Ectodermal cell (in vitro differentiated cells): ENCODE results near the gene RAPGEF1.
"Not testable (repeated sequence)": the region's sequence is repeated elsewhere in the genome, so short reads cannot be mapped to it uniquely, and the experiment has no call there.

Experiments
- H3K27ac ChIP-seq: 2 replicates; pipeline ENCODE4 v1.7.0; 2013; ENCODE audit warnings: mild to moderate bottlenecking, low read depth, low read length; ENCODE audit not compliant: insufficient read depth, poor library complexity, severe bottlenecking
- H3K27me3 ChIP-seq: 2 replicates; pipeline ENCODE4 v1.7.0; 2013; ENCODE audit warnings: mild to moderate bottlenecking, low read length; ENCODE audit not compliant: insufficient read depth, control insufficient read depth, poor library complexity, severe bottlenecking
- H3K36me3 ChIP-seq: one replicate; pipeline ENCODE4 v1.7.0; 2013; ENCODE audit warnings: low read length; ENCODE audit not compliant: control insufficient read depth, insufficient read depth
- H3K4me1 ChIP-seq: one replicate; pipeline ENCODE4 v1.7.0; 2013; ENCODE audit warnings: low read length; ENCODE audit not compliant: control insufficient read depth, insufficient read depth
- H3K4me3 ChIP-seq: 2 replicates; pipeline ENCODE4 v1.7.0; 2013; ENCODE audit warnings: low read depth, low read length, control low read depth; ENCODE audit not compliant: insufficient read depth
- H3K9me3 ChIP-seq: 2 replicates; pipeline ENCODE4 v1.7.0; 2013; ENCODE audit warnings: mild to moderate bottlenecking, low read length, moderate library complexity; ENCODE audit not compliant: control insufficient read depth
- WGBS, 2 experiments: methylation state at CpG; one replicate each; pipeline ENCODE4 v1.1.7; 2013; ENCODE audit warnings: missing lambda C conversion rate in 2 of 2; 5-methylcytosine and 5-hydroxymethylcytosine counted together

The RAPGEF1 gene

GRCh38 chr9:131692612-131693562 lies 47.0 kb downstream of the RAPGEF1 start:
- WGBS, 2 experiments: 94 to 97% methylated on average over 7 of the region's 7 CpGs
- Histone ChIP-seq H3K4me3 (no peak overlapping the region), H3K9me3 (no peaks in the 10 kb centered on the region), H3K27ac (no peak overlapping the region), H3K4me1 (peaks cover 40% of the 10 kb centered on the region), H3K36me3 (no peaks in the 10 kb centered on the region), H3K27me3 (no peaks in the 10 kb centered on the region)

- H3K27me3 ChIP-seq: no peaks in the 10 kb centered on the region
- H3K36me3 ChIP-seq: no peaks in the 10 kb centered on the region
- no peaks in the 10 kb centered on the region for H3K9me3 ChIP-seq
- H3K27ac ChIP-seq: no peak overlapping the region
- no peak overlapping the region for H3K4me3 ChIP-seq
- peaks cover 33% of the 10 kb centered on the region for H3K4me1 ChIP-seq
- 93 to 97% methylated on average over 6 to 7 of the region's 7 CpGs for WGBS, 2 experiments
These were observed 47.8 kb downstream of the RAPGEF1 start for GRCh38 chr9:131691969-131692611.

- 94 to 95% methylated on average over 2 to 3 of the region's 3 CpGs for WGBS, 2 experiments
- H3K27me3 ChIP-seq: no peaks in the 10 kb centered on the region
These were observed 48.8 kb downstream of the RAPGEF1 start for GRCh38 chr9:131690941-131691573.

GRCh38 chr9:131690462-131690861 lies 49.4 kb downstream of the RAPGEF1 start:
- Histone ChIP-seq H3K4me1 (peaks cover 19% of the 10 kb centered on the region), H3K27ac (no peak overlapping the region), H3K27me3 (no peaks in the 10 kb centered on the region), H3K9me3 (no peaks in the 10 kb centered on the region), H3K4me3 (no peak overlapping the region), H3K36me3 (no peaks in the 10 kb centered on the region)
- 71 to 80% methylated on average over 3 of the region's 3 CpGs for WGBS, 2 experiments

More at GRCh38 chr9:131690941-131691573, 48.8 kb downstream of the RAPGEF1 start:
- H3K27ac ChIP-seq: no peak overlapping the region
- no peaks in the 10 kb centered on the region for H3K9me3 ChIP-seq
- no peak overlapping the region for H3K4me3 ChIP-seq
- no peaks in the 10 kb centered on the region for H3K36me3 ChIP-seq
- peaks cover 24% of the 10 kb centered on the region for H3K4me1 ChIP-seq

GRCh38 chr9:131688377-131688776 lies 51.5 kb downstream of the RAPGEF1 start:
- no peaks in the 10 kb centered on the region for H3K4me1 ChIP-seq
- H3K36me3 ChIP-seq: no peaks in the 10 kb centered on the region
- 81 to 89% methylated on average over 3 of the region's 3 CpGs for WGBS, 2 experiments
- no peak overlapping the region for H3K4me3 ChIP-seq
- no peak overlapping the region for H3K27ac ChIP-seq
- no peaks in the 10 kb centered on the region for H3K27me3 ChIP-seq
- H3K9me3 ChIP-seq: no peaks in the 10 kb centered on the region

GRCh38 chr9:131685753-131686706 lies 53.8 kb downstream of the RAPGEF1 start:
- no peaks in the 10 kb centered on the region for H3K9me3 ChIP-seq
- H3K27me3 ChIP-seq: no peaks in the 10 kb centered on the region
- peaks cover 8% of the 10 kb centered on the region for H3K4me1 ChIP-seq
- no peak overlapping the region for H3K27ac ChIP-seq
- H3K36me3 ChIP-seq: no peaks in the 10 kb centered on the region
- WGBS, 2 experiments: 96% methylated on average over 15 of the region's 15 CpGs
- H3K4me3 ChIP-seq: no peak overlapping the region

GRCh38 chr9:131683094-131683493 lies 56.8 kb downstream of the RAPGEF1 start:
- not testable (repeated sequence) for H3K36me3 ChIP-seq, H3K4me3 ChIP-seq, H3K27ac ChIP-seq, H3K27me3 ChIP-seq, H3K9me3 ChIP-seq
- 93 to 100% methylated on average over 3 to 4 of the region's 4 CpGs for WGBS, 2 experiments
- H3K4me1 ChIP-seq: peaks cover 21% of the 10 kb centered on the region

GRCh38 chr9:131682261-131682660 lies 57.6 kb downstream of the RAPGEF1 start:
- Histone ChIP-seq H3K4me1 (peaks cover 28% of the 10 kb centered on the region), H3K9me3 (no peaks in the 10 kb centered on the region), H3K36me3 (no peaks in the 10 kb centered on the region), H3K27me3 (no peaks in the 10 kb centered on the region), H3K27ac (no peak overlapping the region), H3K4me3 (no peak overlapping the region)
- WGBS, 2 experiments: 93 to 95% methylated on average over 11 of the region's 11 CpGs

GRCh38 chr9:131681826-131682225 lies 58.0 kb downstream of the RAPGEF1 start:
- 84 to 87% methylated on average over 10 of the region's 10 CpGs for WGBS, 2 experiments
- H3K27ac ChIP-seq, H3K9me3 ChIP-seq: not testable (repeated sequence)

More at GRCh38 chr9:131681826-131682225, 58.0 kb downstream of the RAPGEF1 start:
- not testable (repeated sequence) for H3K4me3 ChIP-seq, H3K27me3 ChIP-seq, H3K36me3 ChIP-seq
- peaks cover 28% of the 10 kb centered on the region for H3K4me1 ChIP-seq
